CD4-positive, alpha-beta T cell treated with Interleukin-4 for 4 hours (primary cell): ENCODE data around the gene HSPA4.
"Not testable (repeated sequence)": the region's sequence is repeated elsewhere in the genome, so short reads cannot be mapped to it uniquely, and the experiment has no call there.

ENCODE experiments used
- DNase-seq: peaks from one replicate; pipeline ENCODE4 v3.0.0-alpha.2; 2020

Gene HSPA4

DNA sequence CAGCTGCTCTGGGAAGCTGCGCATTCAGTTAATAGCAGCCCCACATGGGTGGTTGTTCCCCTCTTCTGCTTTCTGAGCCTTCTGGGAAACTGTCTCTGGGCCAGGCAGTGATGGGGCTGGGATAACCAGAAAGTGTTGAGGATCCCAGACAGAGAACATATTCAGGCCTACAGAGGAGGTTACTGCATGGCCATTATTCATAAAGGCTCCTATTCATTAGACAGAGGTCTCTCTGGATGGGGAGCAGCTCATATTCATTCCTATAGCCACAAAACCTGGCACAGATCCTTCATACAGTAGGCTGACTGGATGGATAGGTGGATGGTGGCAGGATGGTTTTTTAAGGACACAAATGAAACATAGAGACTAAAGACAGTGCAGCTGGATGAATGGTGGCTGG is 76.3 kb downstream of the HSPA4 start:
- DNase-seq: no peak

DNA sequence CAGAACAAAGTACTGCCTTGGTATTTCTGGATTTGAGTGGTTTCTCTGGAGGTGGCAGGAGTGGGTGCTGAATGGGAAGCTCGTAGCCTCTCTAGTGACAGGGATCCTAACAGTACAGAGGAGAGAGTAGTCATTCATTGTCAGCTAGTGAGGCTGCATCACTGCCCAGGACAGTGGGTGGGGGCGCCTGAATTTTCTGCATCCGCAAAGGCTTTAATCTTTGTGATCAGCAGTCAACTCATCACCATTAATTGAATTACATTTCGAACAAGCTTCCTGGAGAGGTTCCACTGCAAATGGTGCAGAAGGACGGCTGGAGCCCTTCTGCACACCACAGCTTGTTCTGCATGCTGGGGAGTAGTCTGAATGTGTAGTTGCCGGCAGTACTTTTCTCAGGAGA is 77.5 kb downstream of the HSPA4 start:
- DNase-seq: no peak

DNA sequence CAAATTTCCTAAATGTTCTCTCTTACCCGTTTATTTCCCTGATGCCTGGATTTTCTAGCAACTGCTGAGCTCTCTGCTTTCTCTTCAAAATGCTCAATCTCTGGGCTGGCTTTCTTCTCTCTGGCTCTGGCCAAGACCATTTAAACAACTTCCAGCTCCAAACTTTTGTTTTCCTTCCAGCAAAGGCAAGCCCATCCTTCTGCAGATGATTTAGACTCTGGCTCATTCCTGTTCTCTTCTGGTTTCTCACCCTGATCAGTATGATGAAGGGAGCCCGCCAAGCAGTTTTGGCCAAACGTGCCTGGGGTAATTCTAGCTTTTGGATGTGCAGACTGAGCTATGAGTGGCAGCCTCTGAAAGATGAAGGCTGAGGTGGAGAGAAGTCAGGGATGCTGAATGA is 78.1 kb downstream of the HSPA4 start:
- DNase-seq: no peak

DNA sequence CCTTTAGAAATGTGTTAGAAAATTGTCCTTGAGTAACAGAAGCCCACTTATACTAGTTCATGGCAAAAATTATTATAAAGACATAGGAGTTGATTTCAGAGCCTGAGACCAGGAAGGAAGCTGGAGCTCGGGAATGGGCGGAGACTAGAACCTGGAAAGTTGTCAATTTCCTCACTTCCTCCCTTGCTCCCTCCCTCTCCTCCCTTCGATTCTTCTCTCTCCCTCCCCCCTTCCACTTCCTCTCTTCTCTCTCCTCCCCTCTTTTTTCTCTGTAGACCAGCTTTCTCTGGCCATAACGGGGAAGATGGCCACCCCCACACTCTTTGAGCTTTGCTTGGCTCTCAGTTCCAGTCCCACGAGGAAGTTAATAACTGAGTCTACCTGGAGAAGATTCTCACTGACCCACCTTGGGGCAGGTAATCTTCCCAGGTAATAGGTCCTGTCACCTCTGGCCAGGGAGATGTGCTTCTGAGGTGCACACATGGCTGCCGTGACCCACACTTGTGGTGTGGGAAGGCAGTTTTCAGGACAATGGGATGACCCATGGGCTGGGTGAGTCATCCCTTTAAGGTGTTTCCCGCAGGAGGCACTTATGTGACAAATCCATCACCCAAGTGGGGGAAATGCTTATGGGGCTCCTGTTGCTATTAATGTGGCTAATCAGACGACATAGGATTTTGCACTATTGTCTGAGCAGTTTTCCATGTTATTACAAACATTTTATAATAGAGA is 78.7 kb downstream of the HSPA4 start:
- DNase-seq: no peak

DNA sequence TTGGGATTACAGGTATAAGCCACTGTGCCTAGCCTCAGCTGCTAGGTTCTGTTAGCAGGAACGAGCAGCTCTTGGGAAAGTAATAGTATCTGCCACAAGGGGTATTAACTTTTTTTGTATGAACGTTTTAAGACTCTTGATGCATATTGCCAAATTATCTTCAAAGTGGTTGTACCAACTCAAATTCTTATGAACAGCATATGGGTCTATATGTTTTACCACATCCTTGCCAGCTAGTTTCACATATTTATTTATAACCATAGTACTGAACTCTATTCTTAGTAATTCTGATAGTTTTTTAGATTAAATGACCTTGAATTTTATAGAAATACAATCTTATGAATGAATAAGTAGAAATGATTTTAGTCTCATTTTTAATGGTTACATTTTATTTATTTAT is 80.9 kb downstream of the HSPA4 start:
- DNase-seq: no peak

DNA sequence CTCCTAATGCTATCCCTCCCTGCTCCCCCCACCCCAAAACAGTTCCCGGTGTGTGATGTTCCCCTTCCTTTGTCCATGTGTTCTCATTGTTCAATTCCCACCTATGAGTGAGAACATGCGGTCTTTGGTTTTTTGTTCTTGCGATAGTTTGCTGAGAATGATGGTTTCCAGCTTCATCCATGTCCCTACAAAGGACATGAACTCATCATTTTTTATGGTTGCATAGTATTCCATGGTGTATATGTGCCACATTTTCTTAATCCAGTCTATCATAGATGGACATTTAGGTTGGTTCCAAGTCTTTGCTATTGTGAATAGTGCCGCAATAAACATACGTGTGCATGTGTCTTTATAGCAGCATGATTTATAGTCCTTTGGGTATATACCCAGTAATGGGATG is 81.4 kb downstream of the HSPA4 start:
- not testable (repeated sequence) for DNase-seq

DNA sequence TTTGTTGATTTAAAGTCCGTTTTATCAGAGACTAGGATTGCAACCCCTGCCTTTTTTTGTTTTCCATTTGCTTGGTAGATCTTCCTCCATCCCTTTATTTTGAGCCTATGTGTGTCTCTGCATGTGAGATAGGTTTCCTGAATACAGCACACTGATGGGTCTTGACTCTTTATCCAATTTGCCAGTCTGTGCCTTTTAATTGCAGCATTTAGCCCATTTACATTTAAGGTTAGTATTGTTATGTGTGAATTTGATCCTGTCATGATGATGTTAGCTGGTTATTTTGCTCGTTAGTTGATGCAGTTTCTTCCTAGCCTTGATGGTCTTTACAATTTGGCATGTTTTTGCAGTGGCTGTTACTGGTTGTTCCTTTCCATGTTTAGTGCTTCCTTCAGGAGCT is 85.1 kb downstream of the HSPA4 start:
- not testable (repeated sequence) for DNase-seq

DNA sequence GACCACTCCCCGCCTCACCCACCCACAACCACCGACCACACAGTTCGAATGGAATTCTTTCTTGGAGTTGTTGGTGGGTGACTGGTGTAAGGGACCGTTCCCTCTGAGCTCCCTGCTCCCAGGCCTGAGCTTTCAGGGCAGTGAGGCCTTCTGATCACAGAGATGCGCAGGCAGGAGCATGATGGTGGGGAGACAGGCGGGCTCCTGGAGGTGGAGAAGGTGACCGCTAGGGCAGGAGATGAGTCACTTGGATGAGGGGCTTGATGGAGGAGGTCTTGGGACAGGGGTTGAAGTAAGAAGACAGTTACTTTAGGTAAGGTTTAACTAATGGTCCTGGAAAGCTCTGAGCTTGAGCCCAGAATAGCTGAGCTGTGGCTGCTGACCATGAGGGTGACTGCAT is 88.5 kb downstream of the HSPA4 start:
- no peak for DNase-seq

DNA sequence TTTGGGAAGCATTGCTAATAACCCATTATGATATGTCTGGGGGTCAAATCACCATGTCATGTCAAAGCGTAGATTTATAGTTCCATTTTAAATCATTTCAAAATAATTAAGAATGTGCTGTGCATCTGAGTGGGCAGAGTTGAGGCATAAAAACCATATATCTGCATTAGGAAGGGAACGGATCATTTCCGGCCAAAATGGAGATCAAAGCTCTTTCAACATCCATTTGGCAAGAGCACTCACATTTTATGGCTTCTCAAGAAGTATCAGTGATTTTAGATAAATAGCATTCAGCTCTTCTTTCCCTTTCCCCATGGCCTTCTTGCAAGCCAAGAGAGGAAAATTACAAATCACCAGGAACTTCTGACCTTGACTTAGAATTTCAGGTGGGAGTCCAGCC is 89.9 kb downstream of the HSPA4 start:
- DNase-seq: no peak

DNA sequence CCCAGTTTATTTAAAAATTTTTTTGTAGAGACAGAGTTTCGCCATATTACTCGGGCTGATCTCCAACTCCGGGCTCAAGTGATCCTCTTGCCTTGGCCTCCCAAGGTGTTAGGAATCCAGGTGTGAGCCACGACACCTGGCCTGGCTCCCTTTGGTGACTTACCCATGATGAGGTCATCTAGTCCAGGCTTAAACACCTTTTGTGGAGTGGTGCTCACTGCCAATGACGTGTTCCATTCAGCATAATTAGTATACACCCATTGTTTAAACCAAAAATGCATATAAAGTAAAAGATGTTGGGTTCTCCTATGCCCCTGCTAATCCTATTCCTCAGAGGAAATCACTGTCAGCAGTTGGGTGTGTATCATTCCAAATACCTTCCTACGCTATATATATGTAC is 91.0 kb downstream of the HSPA4 start:
- DNase-seq: no peak

DNA sequence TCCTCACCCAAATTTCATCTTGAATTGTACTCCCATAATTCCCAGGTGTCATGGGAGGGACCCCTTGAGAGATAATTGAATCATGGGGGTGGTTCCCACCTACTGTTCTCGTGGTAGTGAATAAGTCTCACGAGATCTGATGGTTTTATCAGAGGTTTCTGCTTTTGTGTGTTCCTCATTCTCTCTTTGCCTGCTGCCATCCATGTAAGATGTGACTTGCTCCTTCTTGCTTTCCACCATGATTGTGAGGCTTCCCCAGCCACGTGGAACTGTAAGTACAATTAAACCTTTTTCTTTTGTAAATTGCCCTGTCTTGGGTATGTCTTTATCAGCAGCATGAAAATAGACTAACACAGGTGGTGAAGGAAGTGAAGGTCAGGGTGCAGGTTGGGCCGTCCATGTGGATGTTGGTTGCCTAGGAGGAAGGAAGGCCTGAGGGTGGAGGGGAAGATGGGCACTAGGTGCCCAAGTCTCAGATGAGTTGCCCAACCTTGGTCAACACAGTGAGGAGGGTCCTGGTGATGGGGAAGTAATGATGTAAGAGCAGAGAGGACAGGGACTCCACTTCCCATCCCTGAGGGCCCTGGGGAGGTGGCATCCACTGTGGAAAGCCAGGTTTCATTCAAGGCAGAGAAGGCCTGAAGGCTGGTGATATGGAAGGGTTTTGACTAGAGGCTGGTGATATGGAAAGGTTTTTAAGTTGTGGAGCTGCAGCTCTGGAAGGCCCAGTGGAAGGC is 92.6 kb downstream of the HSPA4 start:
- DNase-seq: no peak

DNA sequence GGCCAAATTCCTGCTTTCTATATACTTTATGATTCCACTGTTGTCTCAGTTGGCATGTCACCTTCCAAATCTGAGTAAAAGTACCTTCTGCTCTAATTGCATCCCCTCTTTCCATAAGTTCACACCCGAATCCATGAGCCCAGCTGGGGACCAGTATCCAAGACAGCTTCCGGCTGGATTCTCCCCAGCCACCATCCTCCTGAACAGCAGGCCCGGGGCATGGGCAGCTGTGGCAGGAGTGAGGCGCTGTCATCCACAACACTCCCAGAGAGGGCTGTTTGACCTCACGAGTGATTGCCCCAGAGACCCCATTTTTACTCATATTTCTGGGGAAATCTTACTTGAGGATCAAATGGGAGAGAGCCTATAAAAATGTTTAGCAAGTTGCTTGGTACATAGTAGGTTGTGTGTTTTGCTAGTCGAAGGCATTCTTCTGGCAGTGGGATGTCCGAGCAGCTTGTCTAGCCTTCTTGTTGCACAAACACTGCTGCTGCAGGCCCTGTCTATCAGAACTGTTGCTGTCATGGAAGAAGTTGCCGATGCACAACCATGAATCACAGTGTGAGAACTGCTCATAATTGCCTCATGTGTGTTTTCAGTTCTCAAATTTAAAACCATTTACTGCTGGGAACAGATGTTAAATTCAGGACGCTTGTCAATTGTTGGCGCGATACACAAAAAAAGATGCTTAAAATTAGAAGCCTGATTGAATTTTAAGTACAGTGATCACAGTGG is 93.8 kb downstream of the HSPA4 start:
- no peak for DNase-seq

DNA sequence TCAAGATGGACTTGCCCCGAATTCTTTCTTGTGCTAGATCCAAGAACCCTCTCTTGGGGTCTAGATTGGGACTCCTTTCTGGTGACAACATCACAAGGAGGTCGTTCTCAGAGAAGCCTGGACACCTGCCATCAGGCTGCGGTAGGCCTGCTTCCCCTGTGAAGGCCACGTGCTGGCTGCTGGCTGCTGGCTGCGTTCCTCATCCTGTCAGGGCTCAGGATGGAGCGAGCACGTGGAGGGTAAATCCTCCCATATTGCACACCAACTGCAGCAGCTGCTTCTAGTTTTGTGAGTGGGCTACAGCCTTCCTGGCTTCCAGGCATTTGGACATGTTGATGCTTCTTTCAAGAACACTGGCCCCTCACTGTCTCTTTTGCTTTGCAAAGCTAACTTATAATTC is 95.6 kb downstream of the HSPA4 start:
- no peak for DNase-seq

DNA sequence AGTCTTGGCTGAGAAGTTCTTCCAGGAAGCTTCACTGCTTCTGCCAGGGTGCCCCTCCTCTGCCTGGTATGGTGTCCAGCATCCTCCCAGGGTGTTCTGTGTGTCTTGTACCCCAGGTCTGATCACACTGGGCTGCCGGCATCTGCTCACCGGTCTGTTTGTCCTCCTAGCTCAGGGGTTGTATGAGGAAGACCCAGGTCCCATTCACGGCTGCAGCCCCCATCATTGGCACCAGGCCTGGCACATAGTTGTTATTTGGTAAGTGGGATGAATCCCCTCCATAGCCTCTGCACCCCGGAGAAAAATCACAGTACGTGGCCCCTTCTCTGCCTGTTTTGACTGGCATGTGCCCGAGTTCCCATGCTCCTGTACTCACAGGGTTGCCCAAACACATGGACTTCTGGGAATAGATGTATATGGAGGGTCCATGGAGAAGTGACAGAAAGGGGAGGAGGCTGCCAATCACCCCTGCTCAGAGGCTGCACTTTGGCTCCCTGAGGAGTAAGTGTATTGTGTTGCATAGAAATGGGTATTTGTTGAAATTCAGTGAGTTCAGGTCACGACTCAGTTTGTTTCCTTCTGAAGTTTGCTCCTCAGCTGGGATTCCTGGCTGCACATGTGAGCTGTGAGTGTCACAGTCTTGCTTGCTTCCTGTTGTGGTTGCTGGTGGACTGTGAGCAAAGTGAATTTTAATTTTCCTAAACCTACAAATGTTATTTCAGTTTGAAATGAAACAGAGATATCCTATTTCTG is 96.2 kb downstream of the HSPA4 start:
- no peak for DNase-seq

DNA sequence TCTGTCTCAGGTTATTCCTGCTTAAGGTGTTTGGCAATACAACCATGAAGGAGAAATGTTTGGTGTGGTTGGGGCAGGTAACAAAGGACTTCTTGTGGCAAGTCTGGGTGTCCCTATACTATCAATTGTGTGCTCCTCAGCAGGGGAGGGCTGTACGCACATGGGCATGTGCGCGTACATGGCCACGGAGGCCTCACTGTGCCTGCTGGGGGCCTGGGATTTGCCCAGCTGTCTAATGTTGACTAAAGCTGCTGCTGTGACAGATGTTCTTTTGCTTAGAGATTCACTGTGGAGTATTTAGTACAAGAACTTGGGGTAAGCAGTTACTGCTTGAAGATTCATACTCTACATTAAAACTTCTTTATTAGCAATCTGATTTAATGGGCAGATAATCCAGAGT is 97.5 kb downstream of the HSPA4 start:
- no peak for DNase-seq

DNA sequence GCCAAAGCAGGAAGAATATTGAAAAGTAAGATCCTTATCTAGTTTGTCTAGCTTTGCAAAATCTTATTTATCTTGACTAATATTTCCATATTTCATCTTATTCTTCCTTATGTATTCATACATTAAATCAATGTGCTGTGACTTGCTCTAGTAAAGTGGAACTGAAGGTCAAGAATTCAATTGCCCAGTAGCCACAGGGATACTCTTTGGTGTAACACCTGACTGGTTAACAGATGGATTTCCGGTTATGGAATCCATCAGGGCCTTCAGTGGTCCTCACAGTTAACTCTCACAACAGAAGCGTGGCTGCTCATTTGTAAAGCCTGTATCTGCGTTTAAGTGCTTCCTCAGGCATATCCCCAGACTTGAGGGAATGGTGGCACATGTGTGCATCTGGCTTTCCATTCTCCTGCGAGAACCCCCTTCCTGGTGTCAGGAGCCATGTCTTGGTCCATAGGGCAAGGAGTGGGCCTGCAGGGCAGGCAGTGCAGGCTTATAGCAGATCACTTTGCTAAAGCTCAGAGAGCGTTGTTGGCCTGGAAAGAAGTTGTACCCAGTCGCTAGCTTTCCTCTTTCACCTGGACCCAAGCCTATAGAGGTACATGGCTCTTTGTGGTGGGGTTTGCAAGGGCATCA is 99.2 kb downstream of the HSPA4 start:
- no peak for DNase-seq

DNA sequence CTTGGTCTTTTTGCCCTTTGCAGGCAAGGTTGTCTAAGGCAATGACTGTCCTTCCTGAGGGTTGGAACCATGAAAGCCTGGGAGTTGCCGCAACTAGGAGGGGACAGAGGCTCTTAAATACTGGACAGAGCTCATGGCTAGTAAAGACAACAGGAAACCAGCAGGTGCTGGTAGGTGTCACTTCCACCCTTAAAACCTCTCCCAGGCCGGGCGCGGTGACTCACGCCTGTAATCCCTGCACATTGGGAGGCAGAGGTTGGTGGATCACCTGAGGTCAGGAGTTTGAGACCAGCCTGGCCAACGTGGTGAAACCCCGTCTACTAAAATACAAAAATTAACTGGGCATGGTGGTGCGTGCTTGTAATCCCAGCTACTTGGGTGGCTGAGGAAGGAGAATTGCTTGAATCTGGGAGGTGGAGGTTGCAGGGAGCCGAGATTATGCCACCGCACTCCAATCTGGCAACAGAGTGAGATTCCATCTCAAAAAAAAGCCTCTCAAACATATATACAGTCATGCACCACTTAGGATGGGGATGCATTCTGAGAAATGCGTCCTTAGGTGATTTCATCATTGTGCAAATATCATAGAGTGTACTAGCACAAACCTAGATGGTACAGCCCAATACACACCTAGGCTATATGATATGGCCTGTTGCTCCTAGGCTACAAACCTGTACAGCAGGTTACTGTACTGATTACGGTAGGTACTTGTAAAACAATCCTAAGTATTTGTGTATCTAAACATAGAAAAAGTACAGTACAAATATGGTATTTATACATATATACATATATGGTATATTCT is 102.7 kb downstream of the HSPA4 start:
- no peak for DNase-seq

DNA sequence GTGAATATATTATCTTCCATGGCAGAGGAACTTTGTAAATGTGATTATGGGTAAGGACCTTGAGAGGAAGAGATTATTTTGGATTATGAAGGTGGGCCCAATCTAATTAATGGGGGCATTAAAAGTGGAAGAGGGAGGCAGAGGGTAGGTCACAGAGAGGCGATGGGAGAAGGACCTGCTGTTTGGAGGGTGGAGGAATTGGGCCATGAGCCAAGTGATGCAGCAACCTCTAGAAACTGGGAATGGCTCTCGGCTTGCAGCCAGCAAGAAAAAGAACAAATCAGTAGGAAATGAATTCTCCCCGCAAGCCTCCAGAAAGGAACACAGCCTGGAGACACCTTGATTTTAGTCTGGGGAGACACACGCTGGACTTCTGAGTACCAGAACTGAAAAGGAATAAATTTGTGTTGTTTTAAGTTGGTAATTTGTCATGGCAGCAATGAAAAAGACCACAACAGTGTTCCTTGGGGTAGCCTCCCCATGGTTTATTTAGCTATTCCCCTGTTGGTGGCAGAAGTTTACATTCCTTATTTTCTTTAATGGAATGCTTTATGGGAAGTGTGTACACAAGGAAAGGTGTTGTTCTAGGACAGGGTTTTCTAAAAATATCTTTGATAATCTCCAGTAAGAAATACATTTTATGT is 103.6 kb downstream of the HSPA4 start:
- no peak for DNase-seq
